Upper lobe of left lung (tissue), 4 donors: ENCODE measurements around the gene C1QTNF12.

ENCODE experiments used
- EP300 ChIP-seq, 4 donors: sonication (generic); formaldehyde crosslinking; IDR thresholded peaks; one replicate each; pipeline ENCODE4 v1.5.1; 2017; ENCODE audit warnings: antibody characterized with exemption in 4 of 4, control low read depth in 2 of 4
- POLR2AphosphoS5 ChIP-seq, 2 donors: sonication (generic); formaldehyde crosslinking; IDR thresholded peaks; one replicate each; pipeline ENCODE4 v1.5.1; 2017; ENCODE audit warnings: antibody characterized with exemption in 2 of 2
- TF ChIP-seq, protein P1 (sequence below), 6 experiments: fragments of 450-650 bp in 4 of 6; fragments of 200-600 bp in 2 of 6; sonication (generic) in 2 of 6; IDR thresholded peaks; one replicate each; pipeline ENCODE4 v1.5.1; 2016 to 2019; ENCODE audit warnings: antibody characterized with exemption in 6 of 6

DNA sequence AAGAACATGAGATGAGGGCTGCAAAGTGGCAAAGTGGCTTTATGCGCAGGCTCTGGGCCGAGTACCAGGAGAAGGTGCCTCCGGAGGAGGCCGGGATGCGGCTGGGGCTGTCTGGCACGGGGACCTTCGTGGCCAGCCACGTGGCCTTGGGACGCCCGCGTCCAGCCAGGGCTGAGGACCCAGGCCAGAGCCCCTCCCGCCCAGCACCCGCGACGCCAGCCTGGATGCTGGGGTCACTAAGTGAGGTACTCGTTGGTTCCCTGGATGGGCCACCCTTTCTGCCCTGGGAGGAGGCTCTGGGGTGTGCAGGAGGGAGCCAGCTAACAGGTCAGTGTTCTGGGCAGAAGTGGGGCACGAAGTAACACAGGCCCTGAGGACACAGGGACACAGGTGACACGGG, 46.3 kb upstream of the C1QTNF12 start:
- TF ChIP-seq, protein P1, sequence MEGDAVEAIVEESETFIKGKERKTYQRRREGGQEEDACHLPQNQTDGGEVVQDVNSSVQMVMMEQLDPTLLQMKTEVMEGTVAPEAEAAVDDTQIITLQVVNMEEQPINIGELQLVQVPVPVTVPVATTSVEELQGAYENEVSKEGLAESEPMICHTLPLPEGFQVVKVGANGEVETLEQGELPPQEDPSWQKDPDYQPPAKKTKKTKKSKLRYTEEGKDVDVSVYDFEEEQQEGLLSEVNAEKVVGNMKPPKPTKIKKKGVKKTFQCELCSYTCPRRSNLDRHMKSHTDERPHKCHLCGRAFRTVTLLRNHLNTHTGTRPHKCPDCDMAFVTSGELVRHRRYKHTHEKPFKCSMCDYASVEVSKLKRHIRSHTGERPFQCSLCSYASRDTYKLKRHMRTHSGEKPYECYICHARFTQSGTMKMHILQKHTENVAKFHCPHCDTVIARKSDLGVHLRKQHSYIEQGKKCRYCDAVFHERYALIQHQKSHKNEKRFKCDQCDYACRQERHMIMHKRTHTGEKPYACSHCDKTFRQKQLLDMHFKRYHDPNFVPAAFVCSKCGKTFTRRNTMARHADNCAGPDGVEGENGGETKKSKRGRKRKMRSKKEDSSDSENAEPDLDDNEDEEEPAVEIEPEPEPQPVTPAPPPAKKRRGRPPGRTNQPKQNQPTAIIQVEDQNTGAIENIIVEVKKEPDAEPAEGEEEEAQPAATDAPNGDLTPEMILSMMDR (IDR thresholded peaks at IDR 0.05) = no peak
- no peak for TF ChIP-seq EP300 (IDR thresholded peaks at IDR 0.05)
- no peak for TF ChIP-seq POLR2AphosphoS5 (IDR thresholded peaks at IDR 0.05)
